ENCODE measurements around the gene EIF4E2. TPM values are rescaled to one million over a fixed set of nuclear protein-coding genes. Genes with fewer than 3 reads are reported as not detected.

Gene EIF4E2
- total and polyA plus RNA-seq, 5 donors = 32.1 to 49.4 (median 44.0) TPM

- Histone ChIP-seq H3K27me3 (ENCODE audit: control insufficient read depth, insufficient read depth) (no peaks in the 10 kb centered on the region), H3K27ac (ENCODE audit: low read length) (no peak overlapping the region), H3K4me3 (ENCODE audit: low read length) (no peak overlapping the region), H3K9me3 (ENCODE audit: control insufficient read depth, low read length) (no peaks in the 10 kb centered on the region), H3K4me1 (ENCODE audit: control insufficient read depth, insufficient read depth, low read length) (peaks cover 2% of the 10 kb centered on the region)
- intact Hi-C loops (cut with DNase I) = loop anchor here in 3 of 4 donors (2.0 to 10.0 kb wide), 6 partner anchors 75 to 620 kb away; partner anchors contain the start of gene NPPC (in 1 of the 3)
- DNase-seq (peak; percentile 52 to 88 (median 83)), ATAC-seq (peak; percentile 38 to 46)
- 5% methylated on average over 66 of the region's 66 CpGs for WGBS
Measured at GRCh38 chr2:232521959-232522622, 28.4 kb upstream of the EIF4E2 start.

GRCh38 chr2:232522623-232523401 lies 27.7 kb upstream of the EIF4E2 start:
- intact Hi-C loops (cut with DNase I) = loop anchor here in 3 of 4 donors (2.0 to 10.0 kb wide), 6 partner anchors 76 to 621 kb away; partner anchors contain the start of gene NPPC (in 1 of the 3)
- Histone ChIP-seq H3K27me3 (ENCODE audit: control insufficient read depth, insufficient read depth) (no peaks in the 10 kb centered on the region), H3K4me3 (ENCODE audit: low read length) (no peak overlapping the region), H3K4me1 (ENCODE audit: control insufficient read depth, insufficient read depth, low read length) (peaks cover 2% of the 10 kb centered on the region), H3K9me3 (ENCODE audit: control insufficient read depth, low read length) (no peaks in the 10 kb centered on the region), H3K27ac (ENCODE audit: low read length) (no peak overlapping the region)
- ATAC-seq (no peak), DNase-seq (peak in 2 of 3 donors; percentile 16 to 57)
- 15% methylated on average over 46 of the region's 46 CpGs for WGBS

GRCh38 chr2:232523402-232523681 lies 27.1 kb upstream of the EIF4E2 start:
- DNase-seq = peak in 2 of 3 donors; percentile 33 to 52
- H3K4me3 ChIP-seq (ENCODE audit: low read length) = peak overlapping the region; percentile 8
- no peak for ATAC-seq
- no peaks in the 10 kb centered on the region for H3K27me3 ChIP-seq (ENCODE audit: control insufficient read depth, insufficient read depth)
- no peaks in the 10 kb centered on the region for H3K9me3 ChIP-seq (ENCODE audit: control insufficient read depth, low read length)
- intact Hi-C loops (cut with DNase I) = loop anchor here in 3 of 4 donors (2.0 to 10.0 kb wide), 6 partner anchors 76 to 621 kb away; partner anchors contain the start of gene NPPC (in 1 of the 3)
- H3K27ac ChIP-seq (ENCODE audit: low read length) = no peak overlapping the region
- peaks cover 2% of the 10 kb centered on the region for H3K4me1 ChIP-seq (ENCODE audit: control insufficient read depth, insufficient read depth, low read length)
- WGBS = 12% methylated on average over 16 of the region's 16 CpGs

DNA sequence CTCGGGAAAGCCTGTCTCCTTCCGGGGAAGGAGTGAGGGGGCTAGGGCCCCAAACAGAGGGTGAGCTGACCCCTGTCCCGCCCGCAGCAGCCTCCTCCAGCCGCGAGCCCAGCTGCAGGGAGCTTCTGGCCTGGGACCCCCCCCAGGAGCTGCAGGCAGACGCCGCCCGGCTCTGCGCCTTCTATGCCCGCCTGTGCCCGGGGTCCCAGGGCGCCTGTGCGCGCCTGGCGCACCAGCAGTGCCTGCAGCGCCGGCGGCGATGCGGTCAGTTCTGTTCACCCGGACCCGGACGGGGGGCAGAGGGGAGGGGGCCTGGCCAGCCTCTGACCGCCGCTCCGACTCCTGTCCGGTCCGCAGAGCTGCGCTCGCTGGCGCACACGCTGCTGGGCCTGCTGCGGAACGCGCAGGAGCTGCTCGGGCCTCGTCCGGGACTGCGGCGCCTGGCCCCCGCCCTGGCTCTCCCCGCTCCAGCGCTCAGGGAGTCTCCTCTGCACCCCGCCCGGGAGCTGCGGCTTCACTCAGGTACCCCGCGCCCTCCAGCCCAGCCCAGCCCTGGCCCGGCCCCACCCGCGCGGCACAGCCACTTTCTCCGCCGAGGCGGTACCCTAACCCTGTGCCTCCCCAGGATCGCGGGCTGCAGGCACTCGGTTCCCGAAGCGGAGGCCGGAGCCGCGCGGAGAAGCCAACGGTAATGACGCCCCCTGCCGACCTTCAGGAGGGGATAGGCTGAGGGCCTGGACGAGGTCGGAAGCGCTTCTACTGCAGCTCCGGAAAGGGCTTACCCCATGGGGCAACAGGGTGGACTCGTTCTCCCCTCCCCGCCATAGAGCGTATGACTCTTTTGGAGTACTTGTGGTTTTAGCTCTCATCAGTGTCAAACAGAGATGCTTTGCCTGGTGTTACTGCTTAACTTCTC lies 26.5 kb upstream of the EIF4E2 start:
- WGBS = 2% methylated on average over 75 of the region's 75 CpGs
- DNase-seq = peak; percentile 37 to 69 (median 68)
- no peaks in the 10 kb centered on the region for H3K9me3 ChIP-seq (ENCODE audit: control insufficient read depth, low read length)
- no peaks in the 10 kb centered on the region for H3K27me3 ChIP-seq (ENCODE audit: control insufficient read depth, insufficient read depth)
- peak overlapping the region; percentile 8 for H3K4me3 ChIP-seq (ENCODE audit: low read length)
- peaks cover 2% of the 10 kb centered on the region for H3K4me1 ChIP-seq (ENCODE audit: control insufficient read depth, insufficient read depth, low read length)
- peak; percentile 22 to 23 for ATAC-seq
- no peak overlapping the region for H3K27ac ChIP-seq (ENCODE audit: low read length)
- intact Hi-C loops (cut with DNase I) = loop anchor here in 3 of 4 donors (2.0 to 10.0 kb wide), 6 partner anchors 77 to 622 kb away; partner anchors contain the start of gene NPPC (in 1 of the 3)

GRCh38 chr2:232524771-232525170 lies 25.7 kb upstream of the EIF4E2 start:
- H3K4me1 ChIP-seq (ENCODE audit: control insufficient read depth, insufficient read depth, low read length) = peaks cover 2% of the 10 kb centered on the region
- WGBS = 74% methylated on average over 6 of the region's 6 CpGs
- peak; percentile 9 to 36 (median 28) for DNase-seq
- H3K27me3 ChIP-seq (ENCODE audit: control insufficient read depth, insufficient read depth) = no peaks in the 10 kb centered on the region
- no peak overlapping the region for H3K4me3 ChIP-seq (ENCODE audit: low read length)
- no peaks in the 10 kb centered on the region for H3K9me3 ChIP-seq (ENCODE audit: control insufficient read depth, low read length)
- H3K27ac ChIP-seq (ENCODE audit: low read length) = no peak overlapping the region
- ATAC-seq = no peak
- intact Hi-C loops (cut with DNase I) = loop anchor here in 3 of 4 donors (5.0 to 10.0 kb wide), 5 partner anchors 77 to 622 kb away; partner anchors contain the start of gene NPPC (in 1 of the 3)

GRCh38 chr2:232525199-232525598 lies 25.3 kb upstream of the EIF4E2 start:
- H3K4me1 ChIP-seq (ENCODE audit: control insufficient read depth, insufficient read depth, low read length) = peaks cover 2% of the 10 kb centered on the region
- no peak for ATAC-seq
- peak; percentile 3 to 50 (median 31) for DNase-seq
- no peaks in the 10 kb centered on the region for H3K27me3 ChIP-seq (ENCODE audit: control insufficient read depth, insufficient read depth)
- intact Hi-C loops (cut with DNase I) = loop anchor here in 3 of 4 donors (10.0 kb wide), 3 partner anchors 190 to 620 kb away; partner anchors contain the start of gene NPPC (in 1 of the 3)
- WGBS = 80% methylated on average over 14 of the region's 14 CpGs
- H3K4me3 ChIP-seq (ENCODE audit: low read length) = no peak overlapping the region
- no peak overlapping the region for H3K27ac ChIP-seq (ENCODE audit: low read length)
- H3K9me3 ChIP-seq (ENCODE audit: control insufficient read depth, low read length) = no peaks in the 10 kb centered on the region

GRCh38 chr2:232525791-232526371 lies 24.6 kb upstream of the EIF4E2 start, which contains the start of gene CHRND:
Gene CHRND, plus strand, starts transcription at chr2:232526160. Its CDS starts 56 bp downstream, at chr2:232526216.
- Histone ChIP-seq H3K4me3 (ENCODE audit: low read length) (no peak within 1 kb of the TSS), H3K27ac (ENCODE audit: low read length) (no peak within 1 kb of the TSS), H3K9me3 (ENCODE audit: control insufficient read depth, low read length) (no peaks in the 10 kb centered on the region), H3K27me3 (ENCODE audit: control insufficient read depth, insufficient read depth) (no peaks in the 10 kb centered on the region), H3K4me1 (ENCODE audit: control insufficient read depth, insufficient read depth, low read length) (peaks cover 2% of the 10 kb centered on the region)
- ATAC-seq = peak; percentile 39 to 45
- 12% methylated on average over 18 of the region's 18 CpGs for WGBS
- intact Hi-C loops (cut with DNase I) = loop anchor here in 3 of 4 donors (10.0 kb wide), 3 partner anchors 191 to 621 kb away; partner anchors contain the start of gene NPPC (in 1 of the 3)
- peak; percentile 46 to 80 (median 76) for DNase-seq

DNA sequence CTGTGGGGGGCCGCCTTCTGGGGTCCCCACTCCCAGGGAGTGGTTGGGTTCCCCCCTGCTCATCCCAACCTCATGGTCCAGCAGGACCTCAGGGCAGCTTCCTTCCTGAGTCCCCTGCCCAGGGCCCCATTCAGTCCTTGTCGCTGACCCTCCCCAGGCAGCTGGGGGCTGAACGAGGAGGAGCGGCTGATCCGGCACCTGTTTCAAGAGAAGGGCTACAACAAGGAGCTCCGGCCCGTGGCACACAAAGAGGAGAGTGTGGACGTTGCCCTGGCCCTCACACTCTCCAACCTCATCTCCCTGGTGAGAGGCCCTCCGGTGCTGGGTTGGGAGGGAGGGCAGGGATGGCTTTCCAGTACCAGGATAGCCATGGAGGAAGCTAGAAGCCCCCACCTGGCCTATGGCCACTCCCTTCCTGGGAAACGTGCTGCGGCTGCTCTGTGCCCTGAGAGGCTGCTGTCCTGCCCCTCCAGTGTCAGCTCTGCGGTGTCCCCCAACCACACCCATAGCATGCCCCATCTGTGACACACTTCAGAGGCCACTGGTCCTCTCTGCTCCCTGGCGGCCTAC lies 24.0 kb upstream of the EIF4E2 start:
- ATAC-seq (no peak), DNase-seq (peak; percentile 10 to 47 (median 44))
- H3K9me3 ChIP-seq (ENCODE audit: control insufficient read depth, low read length) = no peaks in the 10 kb centered on the region
- WGBS = 68% methylated on average over 13 of the region's 13 CpGs
- intact Hi-C loops (cut with DNase I) = loop anchor here in 3 of 4 donors (10.0 kb wide), 3 partner anchors 192 to 622 kb away; partner anchors contain the start of gene NPPC (in 1 of the 3)
- H3K27ac ChIP-seq (ENCODE audit: low read length) = no peak overlapping the region
- peaks cover 2% of the 10 kb centered on the region for H3K4me1 ChIP-seq (ENCODE audit: control insufficient read depth, insufficient read depth, low read length)
- no peak overlapping the region for H3K4me3 ChIP-seq (ENCODE audit: low read length)
- no peaks in the 10 kb centered on the region for H3K27me3 ChIP-seq (ENCODE audit: control insufficient read depth, insufficient read depth)

GRCh38 chr2:232527905-232528470 lies 22.5 kb upstream of the EIF4E2 start:
- no peaks in the 10 kb centered on the region for H3K27me3 ChIP-seq (ENCODE audit: control insufficient read depth, insufficient read depth)
- no peak overlapping the region for H3K27ac ChIP-seq (ENCODE audit: low read length)
- no peaks in the 10 kb centered on the region for H3K4me1 ChIP-seq (ENCODE audit: control insufficient read depth, insufficient read depth, low read length)
- intact Hi-C loops (cut with DNase I) = loop anchor here in 3 of 4 donors (10.0 kb wide), 3 partner anchors 193 to 623 kb away; partner anchors contain the start of gene NPPC (in 1 of the 3)
- DNase-seq (peak; percentile 1 to 16 (median 15)), ATAC-seq (no peak)
- WGBS = 65% methylated on average over 6 of the region's 6 CpGs
- H3K4me3 ChIP-seq (ENCODE audit: low read length) = no peak overlapping the region
- H3K9me3 ChIP-seq (ENCODE audit: control insufficient read depth, low read length) = no peaks in the 10 kb centered on the region

Data from right cardiac atrium (tissue), 5 donors.